ENCODE measurements around the gene GCAT.
"Not testable (repeated sequence)": the region's sequence is repeated elsewhere in the genome, so short reads cannot be mapped to it uniquely, and the experiment has no call there.

Gene GCAT

DNA sequence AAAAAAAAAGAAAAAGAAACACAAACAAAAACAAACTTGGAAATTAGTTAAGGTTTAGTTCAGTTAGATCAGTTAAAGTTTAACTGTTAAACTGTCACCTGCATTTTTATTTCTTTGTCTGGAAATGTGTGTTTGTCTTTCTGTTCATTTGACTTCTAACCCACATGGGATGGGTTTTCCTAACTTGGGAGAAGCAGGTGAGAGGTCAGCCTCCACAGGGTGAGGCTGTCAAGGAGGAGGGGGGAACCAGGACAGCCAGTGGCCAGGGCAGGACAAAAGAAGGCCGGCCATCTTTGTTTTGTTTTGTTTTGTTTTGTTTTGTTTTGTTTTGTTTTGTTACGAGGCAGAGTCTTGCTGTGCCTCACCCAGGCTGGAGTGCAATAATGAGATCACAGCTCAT lies 13.4 kb upstream of the GCAT start:
- H3K4me1 ChIP-seq (ENCODE audit: insufficient read depth, low read length, severe bottlenecking) = peaks cover 24% of the 10 kb centered on the region
- H3K9me3 ChIP-seq (ENCODE audit: low read length) = no peaks in the 10 kb centered on the region
- H4K20me1 ChIP-seq (ENCODE audit: insufficient read depth, low read length) = no peaks in the 10 kb centered on the region
- no peaks in the 10 kb centered on the region; the same call in 1 of the 2 replicates for H3K36me3 ChIP-seq (ENCODE audit: insufficient read depth, low read length)
- H2AFZ ChIP-seq (ENCODE audit: low read length) = no peak overlapping the region
- H3K9me2 ChIP-seq (ENCODE audit: low read depth, low read length) = no peaks in the 10 kb centered on the region
- no peak overlapping the region for H3K4me3 ChIP-seq (ENCODE audit: low read depth, low read length, poor library complexity, severe bottlenecking)
- H3K27ac ChIP-seq (ENCODE audit: low read depth, low read length, poor library complexity, severe bottlenecking) = no peak overlapping the region
- no peaks in the 10 kb centered on the region for H3K27me3 ChIP-seq (ENCODE audit: insufficient read depth, low read length)
- H3F3A ChIP-seq (ENCODE audit: insufficient read depth, low read length) = no peaks in the 10 kb centered on the region
- no peaks in the 10 kb centered on the region for H3K79me2 ChIP-seq (ENCODE audit: insufficient read depth, low read length)
- H3K9ac ChIP-seq (ENCODE audit: low read length) = no peak overlapping the region
- TF ChIP-seq, protein P1, sequence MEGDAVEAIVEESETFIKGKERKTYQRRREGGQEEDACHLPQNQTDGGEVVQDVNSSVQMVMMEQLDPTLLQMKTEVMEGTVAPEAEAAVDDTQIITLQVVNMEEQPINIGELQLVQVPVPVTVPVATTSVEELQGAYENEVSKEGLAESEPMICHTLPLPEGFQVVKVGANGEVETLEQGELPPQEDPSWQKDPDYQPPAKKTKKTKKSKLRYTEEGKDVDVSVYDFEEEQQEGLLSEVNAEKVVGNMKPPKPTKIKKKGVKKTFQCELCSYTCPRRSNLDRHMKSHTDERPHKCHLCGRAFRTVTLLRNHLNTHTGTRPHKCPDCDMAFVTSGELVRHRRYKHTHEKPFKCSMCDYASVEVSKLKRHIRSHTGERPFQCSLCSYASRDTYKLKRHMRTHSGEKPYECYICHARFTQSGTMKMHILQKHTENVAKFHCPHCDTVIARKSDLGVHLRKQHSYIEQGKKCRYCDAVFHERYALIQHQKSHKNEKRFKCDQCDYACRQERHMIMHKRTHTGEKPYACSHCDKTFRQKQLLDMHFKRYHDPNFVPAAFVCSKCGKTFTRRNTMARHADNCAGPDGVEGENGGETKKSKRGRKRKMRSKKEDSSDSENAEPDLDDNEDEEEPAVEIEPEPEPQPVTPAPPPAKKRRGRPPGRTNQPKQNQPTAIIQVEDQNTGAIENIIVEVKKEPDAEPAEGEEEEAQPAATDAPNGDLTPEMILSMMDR (IDR thresholded peaks at IDR 0.05; ENCODE audit: low read length) = no peak
- no peak for TF ChIP-seq EZH2 (IDR thresholded peaks at IDR 0.05; ENCODE audit: borderline replicate concordance, low read length)
- H3K4me2 ChIP-seq (ENCODE audit: low read length) = no peak overlapping the region

DNA sequence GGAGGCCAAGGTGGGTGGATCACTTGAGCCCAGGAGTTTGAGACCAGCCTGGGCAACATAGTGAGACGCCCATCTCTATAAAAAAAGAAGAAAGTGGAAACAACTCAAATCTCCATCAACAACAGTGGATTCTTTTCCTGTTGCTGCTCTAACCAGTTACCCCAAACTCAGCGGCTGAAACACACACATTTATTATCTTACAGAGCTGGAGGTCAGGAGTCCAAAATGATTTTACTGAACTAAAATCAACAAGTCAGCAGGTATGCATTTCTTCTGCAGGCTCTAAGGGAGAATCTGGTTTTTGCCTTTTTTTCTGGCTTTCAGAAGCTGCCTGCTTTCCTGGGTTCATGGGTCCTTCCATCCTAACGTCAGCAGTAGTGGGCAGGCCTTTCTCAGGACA lies 11.7 kb upstream of the GCAT start:
- Histone ChIP-seq H3K4me1 (ENCODE audit: insufficient read depth, low read length, severe bottlenecking) (peaks cover 18% of the 10 kb centered on the region), H3F3A (ENCODE audit: insufficient read depth, low read length) (no peaks in the 10 kb centered on the region), H3K9me3 (ENCODE audit: low read length) (no peaks in the 10 kb centered on the region), H3K4me2 (ENCODE audit: low read length) (no peak overlapping the region), H3K27ac (ENCODE audit: low read depth, low read length, poor library complexity, severe bottlenecking) (peak overlapping the region; percentile 31), H3K4me3 (ENCODE audit: low read depth, low read length, poor library complexity, severe bottlenecking) (no peak overlapping the region), H3K27me3 (ENCODE audit: insufficient read depth, low read length) (no peaks in the 10 kb centered on the region), H2AFZ (ENCODE audit: low read length) (no peak overlapping the region), H3K79me2 (ENCODE audit: insufficient read depth, low read length) (no peaks in the 10 kb centered on the region), H3K36me3 (ENCODE audit: insufficient read depth, low read length) (no peaks in the 10 kb centered on the region; the same call in 1 of the 2 replicates), H4K20me1 (ENCODE audit: insufficient read depth, low read length) (no peaks in the 10 kb centered on the region), H3K9me2 (ENCODE audit: low read depth, low read length) (no peaks in the 10 kb centered on the region), H3K9ac (ENCODE audit: low read length) (no peak overlapping the region)
- TF ChIP-seq, protein P1 (IDR thresholded peaks at IDR 0.05; ENCODE audit: low read length) = no peak
- TF ChIP-seq EZH2 (IDR thresholded peaks at IDR 0.05; ENCODE audit: borderline replicate concordance, low read length) = no peak

DNA sequence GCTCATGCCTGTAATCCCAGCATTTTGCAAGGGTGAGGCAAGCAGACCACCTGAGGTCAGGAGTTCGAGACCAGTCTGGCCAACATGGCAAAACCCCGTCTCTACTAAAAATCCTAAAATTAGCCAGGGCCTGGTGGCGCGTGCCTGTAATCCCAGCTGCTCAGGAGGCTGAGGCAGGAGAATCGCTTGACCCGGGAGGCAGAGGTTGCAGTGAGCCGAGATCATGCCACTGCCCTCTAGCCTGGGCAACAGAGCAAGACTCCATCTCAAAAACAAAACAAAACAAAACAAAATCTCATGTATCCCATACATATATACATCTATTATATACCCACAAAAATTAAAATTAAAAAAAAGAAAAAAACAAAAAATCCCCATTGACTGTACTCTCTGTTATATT lies 10.5 kb upstream of the GCAT start:
- Histone ChIP-seq H3K27ac (ENCODE audit: low read depth, low read length, poor library complexity, severe bottlenecking) (peak overlapping the region; percentile 83), H3K4me1 (ENCODE audit: insufficient read depth, low read length, severe bottlenecking) (peaks cover 26% of the 10 kb centered on the region)
- H3K4me3 ChIP-seq (ENCODE audit: low read depth, low read length, poor library complexity, severe bottlenecking); H2AFZ ChIP-seq (ENCODE audit: low read length); H3F3A ChIP-seq (ENCODE audit: insufficient read depth, low read length); H3K9me3 ChIP-seq (ENCODE audit: low read length); H3K4me2 ChIP-seq (ENCODE audit: low read length); H3K79me2 ChIP-seq (ENCODE audit: insufficient read depth, low read length); H4K20me1 ChIP-seq (ENCODE audit: insufficient read depth, low read length); H3K9ac ChIP-seq (ENCODE audit: low read length); H3K36me3 ChIP-seq (ENCODE audit: insufficient read depth, low read length); H3K27me3 ChIP-seq (ENCODE audit: insufficient read depth, low read length); H3K9me2 ChIP-seq (ENCODE audit: low read depth, low read length): not testable (repeated sequence)

DNA sequence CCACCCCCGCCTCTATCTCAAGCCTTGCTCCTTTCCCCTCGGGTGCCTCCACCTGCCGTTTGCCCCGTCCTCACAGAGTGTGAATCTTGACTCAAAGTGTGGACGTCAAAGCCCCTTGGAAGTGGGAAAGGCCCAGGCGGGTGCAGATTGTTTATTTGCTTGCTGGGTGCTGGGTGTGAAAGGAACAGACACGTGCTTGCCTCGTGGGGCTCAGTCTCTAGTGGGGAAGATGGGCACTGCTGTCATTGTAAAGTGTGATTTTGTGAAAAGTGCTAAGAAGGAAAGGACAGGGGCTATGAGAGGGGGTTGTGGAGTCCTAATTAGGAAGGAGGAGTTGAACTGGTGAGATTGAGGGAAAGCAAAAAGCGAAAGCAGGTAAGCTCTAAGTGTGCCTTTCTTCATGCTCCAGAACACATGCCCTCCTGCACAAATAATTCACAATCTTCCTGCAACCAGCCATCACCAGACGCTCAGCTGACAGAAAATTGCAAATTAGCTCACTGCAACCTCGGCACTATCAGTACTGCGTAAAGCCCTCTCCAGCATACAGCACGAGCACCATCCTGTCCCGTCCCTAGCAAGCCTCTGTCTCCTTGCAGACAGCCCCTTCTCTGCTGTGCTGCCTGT lies 9.7 kb upstream of the GCAT start:
- peaks cover 33% of the 10 kb centered on the region for H3K4me1 ChIP-seq (ENCODE audit: insufficient read depth, low read length, severe bottlenecking)
- H3K9me2 ChIP-seq (ENCODE audit: low read depth, low read length) = no peaks in the 10 kb centered on the region
- H3K79me2 ChIP-seq (ENCODE audit: insufficient read depth, low read length) = no peaks in the 10 kb centered on the region
- no peaks in the 10 kb centered on the region for H3F3A ChIP-seq (ENCODE audit: insufficient read depth, low read length)
- H3K27ac ChIP-seq (ENCODE audit: low read depth, low read length, poor library complexity, severe bottlenecking) = peak overlapping the region; percentile 83
- H3K36me3 ChIP-seq (ENCODE audit: insufficient read depth, low read length) = no peaks in the 10 kb centered on the region; the same call in 1 of the 2 replicates
- TF ChIP-seq, protein P1 (IDR thresholded peaks at IDR 0.05; ENCODE audit: low read length) = peak; percentile 31; the same call in 1 of the 2 replicates
- no peak for TF ChIP-seq EZH2 (IDR thresholded peaks at IDR 0.05; ENCODE audit: borderline replicate concordance, low read length)
- H2AFZ ChIP-seq (ENCODE audit: low read length) = peak overlapping the region; percentile 51; the same call in 1 of the 2 replicates
- no peaks in the 10 kb centered on the region for H3K9me3 ChIP-seq (ENCODE audit: low read length)
- peak overlapping the region; percentile 33; the same call in 1 of the 2 replicates for H3K4me2 ChIP-seq (ENCODE audit: low read length)
- H3K4me3 ChIP-seq (ENCODE audit: low read depth, low read length, poor library complexity, severe bottlenecking) = peak overlapping the region; percentile 0
- H3K27me3 ChIP-seq (ENCODE audit: insufficient read depth, low read length) = no peaks in the 10 kb centered on the region
- no peaks in the 10 kb centered on the region for H4K20me1 ChIP-seq (ENCODE audit: insufficient read depth, low read length)
- H3K9ac ChIP-seq (ENCODE audit: low read length) = peak overlapping the region; percentile 24; the same call in 1 of the 2 replicates

DNA sequence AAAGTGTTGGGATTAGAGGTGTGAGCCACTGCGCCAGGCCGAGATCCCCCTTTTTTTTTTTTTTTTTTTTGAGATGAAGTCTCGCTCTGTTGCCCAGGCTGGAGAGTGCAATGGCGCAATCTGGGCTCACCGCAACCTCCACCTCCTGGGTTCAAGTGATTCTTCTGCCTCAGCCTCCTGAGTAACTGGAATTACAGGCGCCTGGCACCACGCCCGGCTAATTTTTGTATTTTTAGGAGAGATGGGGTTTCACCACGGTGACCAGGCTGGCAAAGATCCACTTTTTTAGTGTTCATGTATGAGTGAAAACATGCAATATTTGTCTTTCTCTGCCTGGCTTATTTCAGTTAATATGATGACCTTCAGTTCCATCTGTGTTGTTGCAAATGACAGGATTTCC lies 7.8 kb upstream of the GCAT start:
- H3K27ac ChIP-seq (ENCODE audit: low read depth, low read length, poor library complexity, severe bottlenecking); H3K36me3 ChIP-seq (ENCODE audit: insufficient read depth, low read length); H3K9me2 ChIP-seq (ENCODE audit: low read depth, low read length); H3K9me3 ChIP-seq (ENCODE audit: low read length); H3K4me2 ChIP-seq (ENCODE audit: low read length); H3K27me3 ChIP-seq (ENCODE audit: insufficient read depth, low read length); H2AFZ ChIP-seq (ENCODE audit: low read length); H3F3A ChIP-seq (ENCODE audit: insufficient read depth, low read length); H3K79me2 ChIP-seq (ENCODE audit: insufficient read depth, low read length); H3K4me3 ChIP-seq (ENCODE audit: low read depth, low read length, poor library complexity, severe bottlenecking); H3K9ac ChIP-seq (ENCODE audit: low read length); H4K20me1 ChIP-seq (ENCODE audit: insufficient read depth, low read length): not testable (repeated sequence)
- peaks cover 50% of the 10 kb centered on the region for H3K4me1 ChIP-seq (ENCODE audit: insufficient read depth, low read length, severe bottlenecking)
